Suprapubic skin (tissue), 3 donors: ENCODE results near the gene FAM89A.

Source experiments
- POLR2A ChIP-seq, 2 donors: fragments of 450-650 bp; IDR thresholded peaks; one replicate each; pipeline ENCODE4 v1.6.1; 2017; ENCODE audit warnings: antibody characterized with exemption in 2 of 2, mild to moderate bottlenecking in 2 of 2, moderate library complexity in 2 of 2
- TF ChIP-seq, protein P1 (sequence below), 2 donors: fragments of 200-600 bp in 1 of 2; fragments of 450-650 bp in 1 of 2; sonication (generic) in 1 of 2; IDR thresholded peaks; one replicate each; pipeline ENCODE4 v1.5.1; 2016 to 2019; ENCODE audit warnings: antibody characterized with exemption in 2 of 2, mild to moderate bottlenecking in 1 of 2, moderate library complexity in 1 of 2

DNA sequence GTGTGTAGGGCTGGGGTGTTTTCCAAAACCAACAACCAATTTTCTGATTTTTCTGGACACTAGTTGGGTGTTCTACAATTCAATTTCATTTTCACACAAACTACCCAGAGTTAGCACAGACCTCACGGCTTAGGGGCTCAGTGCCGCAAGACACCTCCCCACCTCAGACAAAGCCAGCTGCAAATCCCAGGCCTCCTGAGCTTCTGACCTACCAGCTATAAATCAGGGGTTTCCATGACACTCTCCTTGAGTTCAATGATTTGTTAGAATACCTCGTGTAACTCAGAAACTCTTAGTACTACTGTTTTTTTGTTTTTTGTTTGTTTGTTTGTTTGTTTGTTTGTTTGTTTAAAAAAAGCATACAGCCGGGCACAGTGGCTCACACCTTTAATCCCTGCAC lies 28.7 kb upstream of the FAM89A start:
- TF ChIP-seq, protein P1, sequence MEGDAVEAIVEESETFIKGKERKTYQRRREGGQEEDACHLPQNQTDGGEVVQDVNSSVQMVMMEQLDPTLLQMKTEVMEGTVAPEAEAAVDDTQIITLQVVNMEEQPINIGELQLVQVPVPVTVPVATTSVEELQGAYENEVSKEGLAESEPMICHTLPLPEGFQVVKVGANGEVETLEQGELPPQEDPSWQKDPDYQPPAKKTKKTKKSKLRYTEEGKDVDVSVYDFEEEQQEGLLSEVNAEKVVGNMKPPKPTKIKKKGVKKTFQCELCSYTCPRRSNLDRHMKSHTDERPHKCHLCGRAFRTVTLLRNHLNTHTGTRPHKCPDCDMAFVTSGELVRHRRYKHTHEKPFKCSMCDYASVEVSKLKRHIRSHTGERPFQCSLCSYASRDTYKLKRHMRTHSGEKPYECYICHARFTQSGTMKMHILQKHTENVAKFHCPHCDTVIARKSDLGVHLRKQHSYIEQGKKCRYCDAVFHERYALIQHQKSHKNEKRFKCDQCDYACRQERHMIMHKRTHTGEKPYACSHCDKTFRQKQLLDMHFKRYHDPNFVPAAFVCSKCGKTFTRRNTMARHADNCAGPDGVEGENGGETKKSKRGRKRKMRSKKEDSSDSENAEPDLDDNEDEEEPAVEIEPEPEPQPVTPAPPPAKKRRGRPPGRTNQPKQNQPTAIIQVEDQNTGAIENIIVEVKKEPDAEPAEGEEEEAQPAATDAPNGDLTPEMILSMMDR (IDR thresholded peaks at IDR 0.05) = no peak
- no peak for TF ChIP-seq POLR2A (IDR thresholded peaks at IDR 0.05)
